Measurements from ENCODE around the gene RPS6KA2.

RPS6KA2 gene

DNA sequence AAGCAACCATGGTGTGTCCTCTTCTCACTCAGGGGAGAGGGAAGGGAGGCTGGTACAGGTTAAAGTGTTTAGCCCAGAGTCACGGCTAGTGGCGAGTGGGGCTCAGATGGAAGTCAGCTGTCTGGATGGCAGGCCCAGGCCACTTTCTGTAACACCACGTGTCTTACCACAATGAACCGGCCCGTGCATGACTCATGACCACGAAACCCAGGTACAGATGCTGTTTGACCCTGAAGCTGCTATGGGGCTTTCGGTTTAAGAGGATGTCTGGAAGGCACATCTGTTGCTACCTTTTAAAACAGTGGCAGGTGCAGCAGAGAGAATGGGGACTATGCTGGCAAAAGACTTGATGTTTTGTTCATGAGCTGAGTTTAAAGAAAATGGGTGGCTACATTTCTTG, 207.8 kb downstream of the RPS6KA2 start:
- peak; percentile 73 for DNase-seq (ENCODE audit: low spot score)

DNA sequence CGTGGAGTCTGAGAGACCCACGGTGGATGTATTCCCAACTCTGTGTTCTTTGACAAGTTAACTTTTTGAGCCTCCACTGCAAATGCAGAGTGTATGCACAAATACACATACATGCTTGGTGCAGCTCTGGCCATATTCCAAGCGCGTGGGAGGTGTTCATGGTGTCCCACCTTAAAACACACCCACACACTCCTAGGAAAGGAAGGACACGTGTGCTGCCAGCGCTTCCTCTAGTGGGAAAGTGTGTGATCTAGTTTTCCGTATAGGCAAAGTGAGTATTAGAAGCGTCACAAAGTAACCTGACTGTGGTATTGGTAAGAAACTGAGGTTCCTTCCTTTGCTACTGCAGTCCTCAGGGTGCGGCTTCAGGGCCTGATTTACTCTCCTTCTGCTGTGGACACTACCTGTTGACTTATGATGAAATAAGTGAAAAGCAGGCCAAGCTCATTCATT, 208.3 kb downstream of the RPS6KA2 start:
- DNase-seq (ENCODE audit: low spot score), result peak; percentile 15

DNA sequence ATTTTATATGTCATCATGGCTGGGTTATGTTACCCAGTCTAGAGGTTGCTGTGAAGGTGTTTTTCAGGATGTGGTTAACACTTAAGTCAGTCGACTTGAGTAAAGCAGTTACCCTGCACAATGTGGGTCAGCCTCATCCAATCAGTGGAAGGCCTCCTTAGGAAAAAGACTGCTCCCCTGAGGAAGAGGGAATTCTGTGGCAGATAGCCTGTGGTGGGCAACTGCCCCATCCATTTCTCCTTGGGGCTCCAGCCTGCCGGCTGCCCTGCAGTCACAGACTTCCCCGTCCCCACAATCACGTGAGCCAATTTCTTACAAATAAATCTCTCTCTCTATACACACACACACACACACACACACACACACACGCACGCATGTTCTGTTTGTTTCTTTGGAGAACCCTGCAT, 209.8 kb downstream of the RPS6KA2 start:
- peak; percentile 81 for DNase-seq (ENCODE audit: low spot score)

DNA sequence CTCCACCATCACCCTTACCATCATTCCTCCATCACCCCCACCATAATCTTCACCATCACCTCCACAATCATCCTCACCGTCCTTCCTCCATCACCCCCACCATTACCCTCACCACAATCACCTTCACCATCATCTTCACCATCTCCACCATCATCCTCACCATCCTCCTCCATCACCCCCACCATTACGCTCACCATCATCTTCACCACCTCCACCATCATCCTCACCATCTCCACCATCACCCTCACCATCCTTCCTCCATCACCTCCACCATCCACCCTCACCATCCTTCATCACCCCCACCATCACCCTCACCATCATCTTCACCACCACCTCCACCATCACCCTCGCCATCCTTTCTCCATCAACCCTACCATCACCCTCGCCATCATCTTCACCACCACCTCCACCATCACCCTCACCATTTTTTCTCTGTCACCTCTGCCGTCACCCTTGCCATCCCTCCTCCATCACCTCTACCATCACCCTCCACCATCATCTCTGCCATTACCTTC, 211.2 kb downstream of the RPS6KA2 start:
- DNase-seq (ENCODE audit: low spot score), result no peak

DNA sequence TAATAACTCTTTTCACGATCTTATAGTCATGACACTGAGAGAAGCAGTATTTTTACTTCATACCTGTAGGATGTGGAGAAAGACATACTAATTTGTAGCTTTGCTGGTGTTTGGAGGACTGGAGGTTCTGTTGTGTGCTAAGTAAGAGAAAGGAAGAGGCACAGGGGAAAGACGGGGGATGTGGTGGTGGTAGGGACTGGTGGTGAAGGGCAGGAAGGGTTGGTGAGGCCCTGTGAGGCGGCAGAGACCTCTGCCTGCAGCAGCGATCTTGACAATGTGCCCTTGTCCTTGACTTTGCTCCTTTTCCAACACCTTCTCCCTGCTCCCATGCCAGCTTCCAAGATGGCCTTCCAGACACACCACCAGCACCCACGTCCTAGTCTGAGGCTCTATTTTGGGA, 211.7 kb downstream of the RPS6KA2 start:
- peak; percentile 34 for DNase-seq (ENCODE audit: low spot score)

DNA sequence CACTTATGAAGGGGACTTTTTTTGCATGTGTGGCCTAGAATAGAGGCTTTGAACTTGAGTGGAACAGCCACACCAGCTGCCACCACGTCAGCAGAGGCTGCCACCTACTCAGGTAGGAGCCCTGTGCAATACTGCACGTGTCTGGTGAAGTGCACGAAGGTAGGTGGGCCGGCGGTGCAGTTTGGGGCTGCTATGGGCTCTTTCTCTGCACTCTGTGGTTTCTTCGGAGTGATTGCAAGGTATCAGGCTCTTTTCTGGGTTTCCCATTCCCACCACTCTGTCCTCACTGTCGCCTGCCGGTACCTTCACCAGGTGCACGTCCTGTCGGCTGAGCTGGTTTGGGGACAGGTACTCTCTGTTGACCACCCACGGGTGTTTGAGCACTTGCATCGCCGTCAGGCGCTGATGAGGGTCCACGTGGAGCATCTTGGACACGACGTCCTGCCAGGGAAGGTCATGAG, 213.5 kb downstream of the RPS6KA2 start:
- DNase-seq (ENCODE audit: low spot score), result no peak

DNA sequence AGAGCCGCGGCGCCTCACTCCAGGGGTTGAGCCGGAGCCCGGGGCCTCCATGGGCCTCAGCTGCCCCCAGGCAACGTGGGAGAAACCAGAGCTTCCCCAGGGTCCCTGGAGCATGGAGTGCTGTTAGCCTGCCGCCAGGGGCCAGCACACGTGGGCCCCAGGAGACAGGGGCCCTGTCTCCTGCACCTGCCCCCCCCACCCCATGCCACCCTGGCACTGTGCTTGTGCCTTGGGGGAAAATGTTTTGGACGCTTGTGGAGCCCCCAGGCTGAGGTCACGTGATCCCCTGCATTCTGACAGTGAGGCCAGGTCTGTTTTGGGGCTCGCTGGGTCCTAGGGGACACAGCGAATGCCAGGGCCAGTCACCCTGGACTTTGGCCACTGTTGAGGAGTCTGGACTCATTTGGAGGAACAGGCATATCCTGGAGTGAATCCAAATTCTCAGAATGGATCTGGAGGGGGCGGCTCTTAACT, 214.1 kb downstream of the RPS6KA2 start:
- no peak for DNase-seq (ENCODE audit: low spot score)

DNA sequence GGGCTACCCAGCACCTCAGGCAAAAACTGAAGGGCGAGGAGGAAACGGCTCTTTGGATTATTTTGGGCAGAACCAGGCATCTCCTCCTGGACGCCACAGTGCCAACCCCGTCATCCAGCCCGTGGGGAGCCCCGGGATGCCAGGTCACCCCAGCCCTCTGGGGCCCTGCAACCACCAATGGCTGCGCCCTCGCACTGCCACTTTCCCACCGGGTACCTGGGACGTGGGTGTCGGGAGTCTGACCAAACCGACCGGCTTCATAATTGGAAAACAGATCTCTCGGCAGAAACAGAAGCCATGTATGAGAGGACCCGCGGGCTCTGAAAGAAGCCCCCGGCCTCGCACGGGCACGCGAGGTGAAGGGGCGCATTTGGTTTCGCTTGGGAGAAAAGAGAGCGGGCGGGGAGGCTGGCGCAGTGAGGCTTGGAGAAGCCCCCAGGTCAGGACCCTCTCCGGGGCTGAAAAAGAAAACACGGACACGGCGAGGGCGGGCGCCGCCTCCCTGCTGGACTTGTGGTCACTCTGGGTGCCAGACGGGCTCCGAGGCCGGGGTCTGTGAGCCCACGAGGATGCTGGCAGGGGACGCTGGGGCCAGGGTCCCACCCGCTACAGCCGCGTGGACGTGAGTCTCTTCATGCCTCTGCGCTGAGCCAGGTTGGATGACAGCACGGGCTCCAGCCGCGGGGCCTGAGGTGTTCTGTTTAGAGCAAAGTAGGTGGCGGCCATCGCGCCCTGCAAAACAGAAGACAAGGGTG, 214.7 kb downstream of the RPS6KA2 start:
- no peak for DNase-seq (ENCODE audit: low spot score)

DNA sequence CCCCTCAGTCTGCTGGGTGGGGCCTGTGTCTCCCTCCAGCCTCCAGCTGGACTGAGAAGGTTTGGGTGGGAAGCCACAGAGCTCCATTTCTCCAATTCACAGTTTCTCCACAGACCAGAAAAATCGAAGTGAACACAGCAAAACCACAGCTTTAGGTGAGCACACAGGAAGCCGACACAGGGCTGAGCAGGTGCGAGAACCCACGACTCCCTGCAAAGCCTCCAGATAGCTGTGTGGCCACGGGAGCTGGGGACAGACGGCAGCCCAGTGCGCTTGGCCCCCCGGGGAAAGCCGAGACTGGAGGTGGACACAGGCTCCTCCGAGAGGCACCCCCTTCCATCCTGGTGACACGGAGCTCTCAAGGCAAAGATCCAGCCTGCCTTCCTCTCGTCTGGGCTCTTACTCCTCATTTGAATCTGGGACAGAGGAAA, 215.3 kb downstream of the RPS6KA2 start:
- DNase-seq (ENCODE audit: low spot score), result no peak

DNA sequence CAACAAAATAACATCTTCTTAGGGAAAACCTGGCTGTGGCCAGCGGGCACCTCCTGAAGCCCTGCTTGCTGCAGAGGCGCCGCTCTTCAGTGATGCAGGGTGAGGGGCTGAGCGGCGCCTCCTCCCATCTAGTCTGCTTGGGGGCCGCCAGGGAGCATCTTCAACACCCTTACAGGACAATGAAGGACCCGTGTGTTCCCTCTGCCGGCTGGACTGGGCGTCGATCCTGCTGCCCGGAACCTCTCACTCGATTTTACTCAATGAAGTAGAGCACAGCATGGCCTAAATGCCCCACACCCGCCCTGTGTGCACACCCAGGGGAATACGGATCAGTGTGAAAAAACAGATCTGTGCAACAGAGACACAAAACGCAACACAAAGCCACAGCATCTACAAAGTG, 215.8 kb downstream of the RPS6KA2 start:
- no peak for DNase-seq (ENCODE audit: low spot score)

DNA sequence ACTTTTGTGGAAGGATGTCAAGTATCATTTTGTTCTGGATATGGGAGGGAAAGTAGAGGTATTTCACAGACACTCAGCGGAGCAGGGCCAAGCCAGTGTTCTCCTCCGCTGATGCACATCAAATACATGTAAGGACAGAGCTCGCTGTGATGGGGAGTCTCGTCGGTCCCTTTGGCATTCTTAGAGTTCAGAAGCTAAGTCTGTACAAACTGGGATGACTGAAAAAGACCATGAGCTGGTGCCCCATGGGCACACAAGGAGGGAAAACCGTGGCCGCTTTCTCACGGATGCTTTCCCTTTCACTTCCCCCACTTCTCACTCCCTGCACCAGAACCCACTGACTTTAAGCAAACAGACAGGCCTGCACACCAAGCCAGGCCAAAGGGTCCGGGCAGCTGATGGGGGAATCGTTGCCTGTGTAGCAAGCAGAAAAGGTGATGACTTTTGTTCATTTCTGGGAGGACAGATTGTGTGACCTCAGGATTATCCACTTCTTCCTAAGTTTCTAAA, 216.6 kb downstream of the RPS6KA2 start:
- no peak for DNase-seq (ENCODE audit: low spot score)

DNA sequence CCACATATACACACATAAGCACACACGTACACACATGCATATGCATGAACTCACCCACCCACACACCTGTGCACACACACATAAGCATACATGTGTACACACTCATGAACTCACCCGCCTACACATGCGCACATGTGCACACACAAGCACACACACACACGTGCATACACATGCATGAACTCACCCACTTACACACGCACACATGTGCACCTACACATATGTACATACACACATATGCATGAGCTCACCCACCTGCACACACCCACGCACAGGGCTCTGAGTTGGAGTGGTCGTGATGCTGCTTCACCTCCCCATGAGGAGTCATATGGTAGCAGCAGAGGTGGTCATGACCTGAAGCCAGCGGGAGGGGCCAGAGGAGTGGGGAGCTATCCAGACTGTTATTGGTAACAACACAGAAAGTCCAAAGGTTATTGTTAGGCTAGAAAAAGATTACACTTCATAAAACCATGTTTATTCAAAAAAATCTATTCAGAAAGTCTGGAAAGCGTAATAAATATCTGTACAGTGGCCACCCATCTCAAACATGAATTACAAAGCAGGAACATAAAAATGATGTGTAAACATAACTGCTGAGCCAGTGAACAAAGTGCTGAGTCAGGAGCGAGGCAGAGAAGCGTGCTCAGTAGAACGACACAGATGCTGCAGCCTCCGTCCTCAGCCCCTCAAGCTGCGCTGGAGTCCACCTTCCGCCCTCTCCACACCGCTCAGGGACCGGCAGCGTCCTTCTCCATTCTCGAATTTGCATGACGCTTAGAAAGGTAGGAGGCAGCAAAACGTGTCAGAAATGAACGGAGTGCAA, 217.9 kb downstream of the RPS6KA2 start:
- DNase-seq (ENCODE audit: low spot score), result no peak

DNA sequence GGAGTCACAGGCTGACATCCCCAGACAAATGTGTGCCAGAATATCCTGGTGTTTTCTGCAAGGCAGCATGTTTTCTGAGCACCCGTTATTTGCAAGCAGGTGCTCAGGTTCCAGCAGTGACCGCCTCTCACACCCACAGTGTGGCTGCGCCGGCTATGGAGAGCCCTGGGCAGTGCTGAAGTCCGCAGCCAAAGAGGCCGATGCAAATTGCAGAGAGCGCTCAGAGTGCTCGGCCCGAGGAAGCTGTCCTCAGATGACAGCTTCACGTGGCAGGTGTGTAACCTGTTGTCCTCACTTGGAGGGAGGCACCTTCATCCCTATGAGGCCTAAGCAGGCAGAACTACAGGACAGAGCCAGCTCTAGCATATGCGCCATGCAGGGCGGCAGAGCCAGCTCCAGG, 220.9 kb downstream of the RPS6KA2 start:
- DNase-seq (ENCODE audit: low spot score), result no peak

DNA sequence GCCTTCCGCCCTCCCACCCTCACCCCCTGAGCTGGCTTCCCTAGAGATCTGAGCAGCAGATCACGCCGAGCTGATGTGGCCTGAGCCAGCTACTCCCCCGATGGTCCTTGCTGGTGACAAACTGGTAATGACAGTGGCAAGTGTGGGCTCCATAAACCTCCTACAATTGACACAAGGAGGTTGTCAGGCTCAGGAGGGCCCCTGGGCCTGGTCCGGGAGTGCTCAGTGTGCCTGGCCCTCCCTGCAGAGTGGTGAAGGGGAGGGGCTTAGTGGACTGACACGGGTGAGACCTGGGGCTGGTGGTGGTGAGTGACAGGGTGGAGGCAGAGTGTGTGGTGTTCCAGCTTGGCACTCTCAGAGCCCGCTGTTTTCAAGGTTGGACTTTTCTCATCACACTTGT, 221.7 kb downstream of the RPS6KA2 start:
- DNase-seq (ENCODE audit: low spot score), result no peak

DNA sequence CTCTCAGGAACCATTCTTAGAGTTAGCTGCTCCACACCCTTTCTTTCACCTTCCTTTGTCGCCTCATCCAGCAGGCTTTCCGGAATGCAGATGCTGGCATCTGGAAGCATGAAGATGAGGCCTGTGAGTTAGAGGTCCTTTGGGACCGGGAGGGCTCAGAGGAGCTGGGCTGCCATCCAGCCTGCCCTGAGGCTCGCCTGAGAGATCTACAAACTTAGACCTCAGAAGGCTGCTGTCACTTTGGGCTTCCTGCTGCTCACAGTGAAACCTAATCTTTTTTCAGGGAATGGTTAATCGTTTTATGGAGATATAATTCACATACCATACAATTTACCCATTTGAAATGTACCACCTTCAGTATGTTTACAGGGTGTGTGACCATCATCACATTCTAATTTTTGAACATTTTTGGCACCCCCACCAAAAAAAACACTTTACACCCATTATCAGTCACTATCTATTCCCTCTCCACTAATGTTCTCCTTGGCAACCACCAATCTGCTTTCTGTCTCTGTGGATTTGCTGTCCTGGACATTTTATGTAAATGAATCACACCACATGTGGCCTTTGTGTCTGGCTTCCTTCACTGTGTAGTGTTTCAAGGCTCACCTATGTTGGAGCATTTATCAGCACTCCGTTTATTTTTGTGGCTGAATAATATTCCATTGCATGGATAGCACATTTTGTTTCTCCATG, 224.3 kb downstream of the RPS6KA2 start:
- DNase-seq (ENCODE audit: low spot score), result no peak

DNA sequence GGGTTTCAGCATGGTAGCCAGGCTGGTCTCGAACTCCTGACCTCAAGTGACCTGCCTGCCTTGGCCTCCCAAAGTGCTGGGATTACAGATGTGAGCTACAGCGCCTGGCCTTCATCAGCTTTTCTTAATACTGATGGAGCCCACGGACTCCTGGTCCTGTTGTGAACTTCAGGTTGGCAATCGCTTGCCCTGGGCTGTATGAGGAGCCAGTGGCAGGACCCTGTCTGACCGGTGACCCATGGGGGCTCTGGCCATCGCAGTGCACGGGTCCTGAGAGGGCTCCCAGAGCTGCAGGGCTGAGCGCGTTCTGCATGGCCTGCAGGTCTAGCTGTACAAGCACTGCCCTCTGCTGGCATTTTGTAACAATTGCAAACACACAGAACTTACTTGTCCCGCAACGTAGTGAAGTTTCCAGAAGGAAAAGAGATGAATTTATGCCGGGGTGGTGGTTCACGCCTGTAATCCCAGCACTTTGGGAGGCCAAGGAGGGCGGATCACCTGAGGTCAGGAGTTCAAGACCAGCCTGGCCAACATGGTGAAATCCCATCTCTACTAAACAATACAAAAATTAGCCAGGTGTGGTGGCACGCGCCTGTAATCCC, 226.3 kb downstream of the RPS6KA2 start:
- DNase-seq (ENCODE audit: low spot score), result peak; percentile 61

DNA sequence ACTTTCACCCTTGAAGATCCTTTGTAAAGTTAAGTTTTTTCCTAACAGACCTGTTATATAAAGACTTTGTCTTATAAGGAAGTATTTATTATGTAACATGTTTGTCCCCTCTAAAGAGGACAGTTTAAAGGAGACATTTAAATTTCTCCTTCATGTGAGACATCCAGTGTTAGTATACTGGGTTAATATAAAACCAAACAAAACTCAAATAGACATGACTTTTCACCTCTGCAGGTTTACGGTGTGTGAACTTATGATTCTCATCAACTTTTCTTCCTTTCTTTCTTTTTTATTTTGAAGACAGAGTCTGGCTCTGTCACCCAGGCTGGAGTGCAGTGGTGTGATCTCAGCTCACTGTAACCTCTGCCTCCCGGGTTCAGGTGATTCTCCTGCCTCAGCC, 226.9 kb downstream of the RPS6KA2 start:
- no peak for DNase-seq (ENCODE audit: low spot score)

DNA sequence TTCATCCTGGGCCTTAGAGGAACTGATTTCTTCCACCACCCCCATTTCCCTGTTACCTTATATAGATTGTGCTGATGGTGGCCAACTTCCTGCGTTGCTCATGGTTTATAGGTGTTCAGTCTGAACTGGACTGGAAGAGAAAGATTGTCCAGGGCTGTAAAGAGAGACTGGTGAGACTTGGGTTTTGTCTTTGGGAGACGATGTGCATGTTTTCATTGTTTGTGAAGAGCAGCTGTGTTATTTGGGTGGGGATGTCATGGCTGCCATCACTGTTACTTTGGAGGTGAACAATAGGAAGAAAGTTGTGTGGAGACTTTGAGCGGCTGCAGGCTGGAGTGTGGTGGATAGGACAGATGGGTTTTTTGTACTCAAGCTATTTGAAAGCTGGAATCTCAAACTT, 228.7 kb downstream of the RPS6KA2 start:
- no peak for DNase-seq (ENCODE audit: low spot score)

DNA sequence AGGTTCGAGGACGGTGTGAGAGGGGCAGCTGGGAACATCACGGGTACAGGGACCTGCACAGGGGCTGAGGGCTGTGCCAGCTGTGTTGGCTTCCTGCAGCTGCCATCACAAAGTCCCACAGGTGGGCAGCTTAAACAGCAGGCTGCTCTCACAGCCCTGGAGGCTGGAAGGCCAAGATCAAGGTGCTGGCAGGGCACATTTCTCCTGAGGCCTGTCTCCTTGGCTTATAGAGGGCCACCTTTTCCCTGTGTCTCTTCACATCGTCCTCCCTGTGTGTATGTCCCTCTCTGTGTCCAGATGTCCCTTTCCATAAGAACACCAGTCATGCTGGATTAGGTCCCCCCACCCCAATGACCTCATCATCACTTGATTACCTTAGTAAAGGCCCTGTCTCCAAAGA, 229.2 kb downstream of the RPS6KA2 start:
- DNase-seq (ENCODE audit: low spot score), result no peak

DNA sequence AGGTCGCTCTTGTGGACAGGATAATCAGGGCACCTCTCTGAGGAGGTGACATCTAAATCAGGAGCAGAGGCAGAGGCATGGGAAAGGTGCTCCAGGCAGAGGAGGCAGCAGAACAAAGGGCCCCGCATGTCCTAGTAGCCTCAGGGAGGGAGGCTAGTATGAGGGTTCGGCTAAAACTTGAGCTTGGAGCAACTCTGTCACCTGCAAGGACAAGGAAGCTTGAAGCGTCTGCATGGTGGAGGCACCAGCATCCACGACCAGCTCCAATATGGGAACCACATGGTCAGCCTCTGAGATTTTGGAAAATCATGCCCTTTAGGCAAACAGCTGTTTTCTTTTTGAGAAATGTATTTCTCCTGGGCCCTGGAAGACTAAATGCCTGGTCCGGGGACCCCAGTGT, 231.3 kb downstream of the RPS6KA2 start:
- DNase-seq (ENCODE audit: low spot score), result no peak

DNA sequence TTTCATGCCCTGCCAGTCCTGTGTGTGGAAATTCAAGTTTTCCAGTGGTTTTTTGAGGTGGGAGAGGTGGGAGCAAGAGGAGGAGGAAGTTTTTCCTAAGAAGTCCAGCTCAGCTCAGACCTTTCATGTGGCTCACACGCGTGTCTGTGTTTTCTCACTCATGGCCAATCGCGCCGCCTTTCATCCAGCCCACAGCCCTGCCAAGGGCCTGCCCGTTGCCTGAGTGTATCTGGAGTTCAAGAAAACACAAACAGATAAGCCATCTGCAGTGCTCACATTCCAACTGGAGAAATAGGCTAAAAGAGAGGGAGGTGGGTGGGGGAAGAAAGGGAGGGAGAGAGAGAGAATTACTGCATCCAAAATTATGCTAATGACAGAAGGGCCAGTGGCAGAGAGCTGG, 231.7 kb downstream of the RPS6KA2 start:
- no peak for DNase-seq (ENCODE audit: low spot score)
